EL (cell line): Measurements from ENCODE around the gene CDK8.

Experiments
- DNase-seq: peaks from one replicate; pipeline ENCODE4 v3.0.0-alpha.2; 2016

CDK8 gene

GRCh38 chr13:26449063-26449848 lies 195.3 kb downstream of the CDK8 start:
- peak; percentile 56 for DNase-seq
